Measurements from ENCODE around the gene ZNF687. TPM values are rescaled to one million over a fixed set of nuclear protein-coding genes. Genes with fewer than 3 reads are reported as not detected.

The ZNF687 gene
- total and polyA plus RNA-seq, 12 donors, result 7.5 to 38.3 (median 30.8) TPM

- peaks cover 10 to 21% of the 10 kb centered on the region in 2 donors for H3K4me1 ChIP-seq (replicated peaks in 1 of 2)
- no peaks in the 10 kb centered on the region for H3K9me3 ChIP-seq (replicated peaks in 1 of 3)
- 1 to 9% (median 7%) methylated on average over 13 to 44 of the region's 44 CpGs for WGBS, 4 donors
- H3K27me3 ChIP-seq, result no peaks in the 10 kb centered on the region
- peak overlapping the region; percentile 54 to 95 (median 68) for H3K4me3 ChIP-seq
- intact Hi-C loops (cut with DNase I), result loop anchor here in 1 of 2 donors (10.0 kb wide), 1 partner anchor 122 kb away; no protein-coding TSS in a partner anchor
- peak overlapping the region; percentile 81 to 99 (median 95) for H3K27ac ChIP-seq
- peaks cover 0 to 29% of the 10 kb centered on the region in 2 donors for H3K36me3 ChIP-seq (replicated peaks in 1 of 2)
- DNase-seq, result peak; percentile 43 to 71 (median 55)
- no peak for TF ChIP-seq CTCF (IDR thresholded peaks at IDR 0.05)
- no peak for TF ChIP-seq POLR2A (IDR thresholded peaks at IDR 0.05)
Observed at GRCh38 chr1:151282883-151283725, 1.0 kb downstream of the ZNF687 start.

- Histone ChIP-seq H3K27me3 (no peaks in the 10 kb centered on the region), H3K36me3 (replicated peaks in 1 of 2) (peaks cover 0 to 39% of the 10 kb centered on the region in 2 donors), H3K27ac (peak overlapping the region in 2 of 5 donors; percentile 98 to 99), H3K4me1 (replicated peaks in 1 of 2) (peaks cover 10 to 21% of the 10 kb centered on the region in 2 donors), H3K9me3 (replicated peaks in 1 of 3) (no peaks in the 10 kb centered on the region), H3K4me3 (peak overlapping the region in 1 of 4 donors; percentile 56)
- TF ChIP-seq CTCF (IDR thresholded peaks at IDR 0.05) (no peak), POLR2A (IDR thresholded peaks at IDR 0.05) (no peak)
- 52 to 68% (median 59%) methylated on average over 2 of the region's 2 CpGs for WGBS, 4 donors
- intact Hi-C loops (cut with DNase I), result loop anchor here in 1 of 2 donors (10.0 kb wide), 1 partner anchor 121 kb away; no protein-coding TSS in a partner anchor
- DNase-seq, result no peak
Observed at GRCh38 chr1:151284013-151284577, 2.0 kb downstream of the ZNF687 start.

- Histone ChIP-seq H3K36me3 (replicated peaks in 1 of 2) (peaks cover 0 to 63% of the 10 kb centered on the region in 2 donors), H3K4me1 (replicated peaks in 1 of 2) (peaks cover 10 to 17% of the 10 kb centered on the region in 2 donors), H3K27ac (no peak overlapping the region), H3K9me3 (replicated peaks in 1 of 3) (no peaks in the 10 kb centered on the region), H3K4me3 (no peak overlapping the region), H3K27me3 (no peaks in the 10 kb centered on the region)
- intact Hi-C loops (cut with DNase I), result loop anchor here in 1 of 2 donors (10.0 kb wide), 1 partner anchor 118 kb away; no protein-coding TSS in a partner anchor
- peak in 1 of 7 donors; percentile 36 for DNase-seq
- TF ChIP-seq CTCF (IDR thresholded peaks at IDR 0.05) (no peak), POLR2A (IDR thresholded peaks at IDR 0.05) (no peak)
- 78 to 88% (median 86%) methylated on average over 5 to 10 of the region's 10 CpGs for WGBS, 4 donors
Observed at GRCh38 chr1:151286619-151287340, 4.7 kb downstream of the ZNF687 start.

GRCh38 chr1:151287341-151287699, 5.2 kb downstream of the ZNF687 start:
- 90 to 100% (median 96%) methylated on average over 1 to 7 of the region's 7 CpGs for WGBS, 4 donors
- intact Hi-C loops (cut with DNase I), result loop anchor here in 1 of 2 donors (10.0 kb wide), 1 partner anchor 117 kb away; no protein-coding TSS in a partner anchor
- H3K27me3 ChIP-seq, result no peaks in the 10 kb centered on the region
- peaks cover 0 to 65% of the 10 kb centered on the region in 2 donors for H3K36me3 ChIP-seq (replicated peaks in 1 of 2)
- DNase-seq, result no peak
- no peaks in the 10 kb centered on the region for H3K9me3 ChIP-seq (replicated peaks in 1 of 3)
- TF ChIP-seq CTCF (IDR thresholded peaks at IDR 0.05) (no peak), POLR2A (IDR thresholded peaks at IDR 0.05) (no peak)
- H3K4me1 ChIP-seq (replicated peaks in 1 of 2), result peaks cover 10 to 17% of the 10 kb centered on the region in 2 donors
- H3K27ac ChIP-seq, result no peak overlapping the region
- H3K4me3 ChIP-seq, result no peak overlapping the region
